Mesothelial cell of epicardium (in vitro differentiated cells): ENCODE measurements around the gene PTCH1. TPM values are rescaled to one million over a fixed set of nuclear protein-coding genes. Genes with fewer than 3 reads are reported as not detected.

ENCODE experiments used
- DNase-seq, 2 experiments: peaks; one replicate each; pipeline ENCODE4 v3.0.0; 2021; ENCODE audit warnings: low spot score in 2 of 2; ENCODE audit not compliant: unreplicated experiment in 2 of 2
- H3K27ac Mint-ChIP-seq: 2 replicates; pipeline ENCODE4 v1.8.0; 2021; ENCODE audit warnings: mixed read lengths
- H3K27me3 Mint-ChIP-seq: 2 replicates; pipeline ENCODE4 v1.8.0; 2021; ENCODE audit warnings: low read depth, mixed read lengths
- H3K36me3 Mint-ChIP-seq: 2 replicates; pipeline ENCODE4 v1.8.0; 2021; ENCODE audit warnings: mixed read lengths
- H3K4me1 Mint-ChIP-seq: 2 replicates; pipeline ENCODE4 v1.8.0; 2021; ENCODE audit warnings: mixed read lengths
- H3K4me3 Mint-ChIP-seq: 2 replicates; pipeline ENCODE4 v1.8.0; 2021; ENCODE audit warnings: mild to moderate bottlenecking, moderate library complexity, mixed read lengths
- H3K9me3 Mint-ChIP-seq: 2 replicates; pipeline ENCODE4 v1.8.0; 2021; ENCODE audit warnings: mixed read lengths
- total RNA-seq: library from RNA; stranded (reverse); gene quantifications from 3 replicates; pipeline ENCODE4 v1.2.1, GENCODE V29; 2021
- TF ChIP-seq, protein P1 (sequence below): fragments of 200-600 bp; sonication (generic); IDR thresholded peaks from one replicate; pipeline ENCODE4 v1.5.0; 2021; ENCODE audit warnings: antibody characterized with exemption; ENCODE audit not compliant: unreplicated experiment

Gene PTCH1
- total RNA-seq, 1 donor from 2014 or later: 36.1 TPM

DNA sequence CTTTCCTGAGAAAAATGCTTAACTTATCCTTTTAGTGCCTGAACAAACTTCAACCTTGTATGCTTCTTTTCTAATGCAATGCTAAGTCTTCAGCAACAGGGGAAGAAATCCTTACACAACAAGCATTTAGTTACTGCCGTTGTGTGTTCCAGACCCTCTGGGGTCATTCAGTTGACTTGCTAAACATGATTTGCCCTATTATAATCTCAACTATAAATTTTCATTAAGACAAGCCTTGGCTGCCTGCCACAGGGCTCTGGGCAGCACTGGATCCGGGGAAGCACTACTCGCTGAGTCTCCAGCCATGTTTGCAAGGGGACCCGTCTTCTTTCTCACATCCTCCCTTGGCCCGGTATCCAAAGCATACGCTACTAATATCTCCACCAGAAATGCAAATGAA is 58.1 kb downstream of the PTCH1 start:
- Mint-ChIP-seq H3K36me3 (peaks cover 39% of the 10 kb centered on the region), H3K9me3 (no peaks in the 10 kb centered on the region), H3K27ac (peak overlapping the region; percentile 23), H3K27me3 (peaks cover 16% of the 10 kb centered on the region), H3K4me1 (peaks cover 62% of the 10 kb centered on the region), H3K4me3 (no peak overlapping the region)
- TF ChIP-seq, protein P1, sequence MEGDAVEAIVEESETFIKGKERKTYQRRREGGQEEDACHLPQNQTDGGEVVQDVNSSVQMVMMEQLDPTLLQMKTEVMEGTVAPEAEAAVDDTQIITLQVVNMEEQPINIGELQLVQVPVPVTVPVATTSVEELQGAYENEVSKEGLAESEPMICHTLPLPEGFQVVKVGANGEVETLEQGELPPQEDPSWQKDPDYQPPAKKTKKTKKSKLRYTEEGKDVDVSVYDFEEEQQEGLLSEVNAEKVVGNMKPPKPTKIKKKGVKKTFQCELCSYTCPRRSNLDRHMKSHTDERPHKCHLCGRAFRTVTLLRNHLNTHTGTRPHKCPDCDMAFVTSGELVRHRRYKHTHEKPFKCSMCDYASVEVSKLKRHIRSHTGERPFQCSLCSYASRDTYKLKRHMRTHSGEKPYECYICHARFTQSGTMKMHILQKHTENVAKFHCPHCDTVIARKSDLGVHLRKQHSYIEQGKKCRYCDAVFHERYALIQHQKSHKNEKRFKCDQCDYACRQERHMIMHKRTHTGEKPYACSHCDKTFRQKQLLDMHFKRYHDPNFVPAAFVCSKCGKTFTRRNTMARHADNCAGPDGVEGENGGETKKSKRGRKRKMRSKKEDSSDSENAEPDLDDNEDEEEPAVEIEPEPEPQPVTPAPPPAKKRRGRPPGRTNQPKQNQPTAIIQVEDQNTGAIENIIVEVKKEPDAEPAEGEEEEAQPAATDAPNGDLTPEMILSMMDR: no peak
- no peak for DNase-seq

DNA sequence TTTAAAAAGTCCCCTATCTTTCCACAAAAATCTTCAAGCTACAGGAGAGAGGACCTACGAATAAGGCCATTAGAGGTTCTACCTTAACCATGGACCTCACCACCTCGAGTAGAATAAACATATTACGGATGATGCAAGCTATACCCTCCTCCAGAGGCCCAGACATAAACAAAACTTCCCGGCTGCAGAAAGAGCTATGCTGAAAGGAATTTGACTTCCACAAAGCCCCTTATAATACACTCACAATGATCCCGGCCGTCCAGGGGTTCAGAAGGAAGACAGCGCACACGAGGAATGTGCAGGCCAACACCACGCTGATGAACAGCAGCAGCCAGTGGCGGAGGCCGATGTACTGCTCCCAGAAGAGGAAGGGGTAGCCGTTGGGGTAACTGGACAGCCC is 59.0 kb downstream of the PTCH1 start:
- Mint-ChIP-seq H3K4me3 (no peak overlapping the region), H3K36me3 (peaks cover 45% of the 10 kb centered on the region), H3K27ac (peak overlapping the region; percentile 62), H3K9me3 (no peaks in the 10 kb centered on the region), H3K27me3 (peaks cover 13% of the 10 kb centered on the region), H3K4me1 (peaks cover 54% of the 10 kb centered on the region)
- DNase-seq: no peak
- TF ChIP-seq, protein P1: no peak

DNA sequence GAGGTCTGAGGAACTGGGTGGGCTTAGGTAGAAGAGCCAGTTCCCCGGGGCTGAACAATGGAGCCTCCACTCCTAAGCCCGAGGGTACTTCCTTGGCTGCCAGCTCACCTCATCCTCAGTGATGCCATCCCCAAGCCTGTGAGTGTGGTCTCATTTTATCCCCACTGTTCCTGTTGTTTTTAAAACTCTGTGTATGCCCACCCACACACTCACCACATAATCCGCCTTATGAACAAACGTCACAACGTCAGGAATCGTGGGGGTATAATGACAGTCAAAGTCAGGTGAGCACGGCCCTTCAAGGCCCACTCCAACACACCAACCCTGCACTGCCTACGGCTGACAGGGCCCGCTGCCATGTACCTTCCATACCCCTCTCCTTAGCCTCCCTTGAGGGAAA is 61.1 kb downstream of the PTCH1 start:
- Mint-ChIP-seq H3K27ac (no peak overlapping the region), H3K9me3 (no peaks in the 10 kb centered on the region), H3K4me3 (no peak overlapping the region), H3K36me3 (peaks cover 47% of the 10 kb centered on the region), H3K4me1 (peaks cover 50% of the 10 kb centered on the region), H3K27me3 (peaks cover 2% of the 10 kb centered on the region)
- no peak for DNase-seq
- TF ChIP-seq, protein P1: no peak

DNA sequence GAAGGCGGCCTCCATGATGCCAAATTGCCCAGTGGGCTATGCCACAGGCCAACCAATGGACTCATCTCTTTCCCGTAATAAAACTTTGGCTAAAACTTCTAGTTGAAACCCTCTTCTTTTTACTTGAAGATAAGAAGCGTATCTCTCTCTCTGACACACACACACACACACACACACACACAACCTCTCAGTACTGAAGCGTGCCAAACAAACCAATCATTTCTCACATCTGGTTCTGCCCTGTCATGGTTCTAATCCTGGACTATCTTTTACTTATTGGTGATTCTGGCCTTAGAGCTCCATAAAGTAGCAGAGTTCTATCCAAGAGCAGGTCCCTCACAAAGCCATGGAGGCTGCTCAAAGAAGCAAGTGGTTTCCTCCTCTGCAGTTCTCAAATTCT is 64.6 kb downstream of the PTCH1 start:
- Mint-ChIP-seq H3K9me3 (no peaks in the 10 kb centered on the region), H3K27ac (no peak overlapping the region), H3K4me1 (peaks cover 37% of the 10 kb centered on the region), H3K27me3 (no peaks in the 10 kb centered on the region), H3K4me3 (no peak overlapping the region), H3K36me3 (peaks cover 57% of the 10 kb centered on the region)
- DNase-seq: no peak
- TF ChIP-seq, protein P1: no peak

DNA sequence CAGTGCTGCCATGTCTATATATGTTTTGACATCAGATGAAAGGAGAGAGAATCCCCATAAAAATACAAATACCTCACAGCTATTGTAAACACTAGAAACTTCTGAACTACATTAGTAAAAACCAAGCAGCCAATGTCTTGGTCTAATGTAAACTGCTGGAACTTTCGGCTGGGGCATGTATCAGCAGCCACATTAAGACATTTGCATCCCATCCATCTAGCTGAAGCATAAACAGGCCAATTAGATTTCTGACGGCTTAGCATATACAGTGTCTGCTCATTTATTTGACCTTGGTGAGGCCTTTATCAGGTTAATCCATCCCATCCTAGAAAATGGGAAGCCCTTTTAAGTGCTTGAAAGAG is 65.7 kb downstream of the PTCH1 start:
- H3K27me3 Mint-ChIP-seq: no peaks in the 10 kb centered on the region
- DNase-seq: no peak
- H3K36me3 Mint-ChIP-seq: peaks cover 54% of the 10 kb centered on the region
- H3K4me3 Mint-ChIP-seq: no peak overlapping the region
- H3K27ac Mint-ChIP-seq: peak overlapping the region; percentile 40
- TF ChIP-seq, protein P1: no peak
- H3K9me3 Mint-ChIP-seq: no peaks in the 10 kb centered on the region
- H3K4me1 Mint-ChIP-seq: peaks cover 31% of the 10 kb centered on the region
